ENCODE measurements around the gene YKT6.

- TF ChIP-seq POLR2A (IDR thresholded peaks at IDR 0.05) = no peak
- no peak for TF ChIP-seq CTCF (IDR thresholded peaks at IDR 0.05)
These were observed 27.9 kb upstream of the YKT6 start for GRCh38 chr7:44172803-44173424.

Measured in testis (tissue), 2 donors.